ENCODE results near the gene SLC25A18.

- TF ChIP-seq, protein P1, sequence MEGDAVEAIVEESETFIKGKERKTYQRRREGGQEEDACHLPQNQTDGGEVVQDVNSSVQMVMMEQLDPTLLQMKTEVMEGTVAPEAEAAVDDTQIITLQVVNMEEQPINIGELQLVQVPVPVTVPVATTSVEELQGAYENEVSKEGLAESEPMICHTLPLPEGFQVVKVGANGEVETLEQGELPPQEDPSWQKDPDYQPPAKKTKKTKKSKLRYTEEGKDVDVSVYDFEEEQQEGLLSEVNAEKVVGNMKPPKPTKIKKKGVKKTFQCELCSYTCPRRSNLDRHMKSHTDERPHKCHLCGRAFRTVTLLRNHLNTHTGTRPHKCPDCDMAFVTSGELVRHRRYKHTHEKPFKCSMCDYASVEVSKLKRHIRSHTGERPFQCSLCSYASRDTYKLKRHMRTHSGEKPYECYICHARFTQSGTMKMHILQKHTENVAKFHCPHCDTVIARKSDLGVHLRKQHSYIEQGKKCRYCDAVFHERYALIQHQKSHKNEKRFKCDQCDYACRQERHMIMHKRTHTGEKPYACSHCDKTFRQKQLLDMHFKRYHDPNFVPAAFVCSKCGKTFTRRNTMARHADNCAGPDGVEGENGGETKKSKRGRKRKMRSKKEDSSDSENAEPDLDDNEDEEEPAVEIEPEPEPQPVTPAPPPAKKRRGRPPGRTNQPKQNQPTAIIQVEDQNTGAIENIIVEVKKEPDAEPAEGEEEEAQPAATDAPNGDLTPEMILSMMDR (IDR thresholded peaks at IDR 0.05) = no peak
- TF ChIP-seq POLR2AphosphoS5 (IDR thresholded peaks at IDR 0.05) = no peak
- TF ChIP-seq POLR2A (IDR thresholded peaks at IDR 0.05) = no peak
These were observed 74.3 kb downstream of the SLC25A18 start for GRCh38 chr22:17637490-17638181.
